HepG2 (cell line): ENCODE measurements around the gene RAPGEFL1. TPM values are rescaled to one million over a fixed set of nuclear protein-coding genes. Genes with fewer than 3 reads are reported as not detected.

Experiments
- CHCHD3 ChIP-seq: sonication (generic); formaldehyde crosslinking; IDR thresholded peaks from 2 replicates; pipeline ENCODE4 v1.8.0; 2022; ENCODE audit warnings: mild to moderate bottlenecking, missing genetic modification reagents, moderate library complexity
- FOXM1 ChIP-seq: sonication (generic); formaldehyde crosslinking; IDR thresholded peaks from 2 replicates; pipeline ENCODE4 v1.5.0; 2020; ENCODE audit warnings: missing genetic modification reagents
- HNRNPH1 ChIP-seq: fragments of 200-400 bp; formaldehyde crosslinking; optimal IDR thresholded peaks from 2 replicates; pipeline ENCODE3; 2017; ENCODE audit warnings: mild to moderate bottlenecking, low read depth, low read length
- KLF6 ChIP-seq: IDR thresholded peaks from 2 replicates; pipeline ENCODE4 v1.8.0; 2016; ENCODE audit warnings: missing biosample characterization, missing genetic modification reagents
- MTF2 ChIP-seq: sonication (generic); formaldehyde crosslinking; IDR thresholded peaks from 2 replicates; pipeline ENCODE4 v1.5.0; 2020; ENCODE audit warnings: missing genetic modification reagents, borderline replicate concordance
- NFE2L2 ChIP-seq: fragments of 150-350 bp; IDR thresholded peaks from 2 replicates; pipeline ENCODE4 v1.6.1; 2014; ENCODE audit warnings: low read length
- RAD21 ChIP-seq: fragments of 450-650 bp; formaldehyde crosslinking; IDR thresholded peaks from 2 replicates; pipeline ENCODE4 v1.5.0; 2020; ENCODE audit warnings: mild to moderate bottlenecking
- RORA ChIP-seq: sonication (generic); formaldehyde crosslinking; IDR thresholded peaks from 2 replicates; pipeline ENCODE4 v1.5.0; 2020; ENCODE audit warnings: mild to moderate bottlenecking, missing genetic modification reagents, moderate library complexity
- TBL1XR1 ChIP-seq: fragments of 150-350 bp; IDR thresholded peaks from 2 replicates; pipeline ENCODE4 v1.6.1; 2014; ENCODE audit warnings: borderline replicate concordance, low read length; ENCODE audit not compliant: partially characterized antibody
- TEAD3 ChIP-seq: optimal IDR thresholded peaks from 2 replicates; pipeline ENCODE3; 2016; ENCODE audit warnings: borderline replicate concordance
- ZBTB3 ChIP-seq: sonication (generic); formaldehyde crosslinking; IDR thresholded peaks from 2 replicates; pipeline ENCODE4 v1.4.0; 2020; ENCODE audit warnings: low read depth, mild to moderate bottlenecking, moderate library complexity, missing genetic modification reagents, borderline replicate concordance
- ZBTB7A ChIP-seq: sonication (generic); formaldehyde crosslinking; IDR thresholded peaks from 2 replicates; pipeline ENCODE4 v1.8.0; 2022; ENCODE audit warnings: mild to moderate bottlenecking, missing genetic modification reagents
- ZNF230 ChIP-seq: sonication (generic); formaldehyde crosslinking; IDR thresholded peaks from 2 replicates; pipeline ENCODE4 v1.4.0; 2020; ENCODE audit warnings: mild to moderate bottlenecking, missing genetic modification reagents
- ZNF446 ChIP-seq: sonication (generic); formaldehyde crosslinking; IDR thresholded peaks from 2 replicates; pipeline ENCODE4 v1.5.0; 2020; ENCODE audit warnings: mild to moderate bottlenecking, missing genetic modification reagents
- ZNF598 ChIP-seq: sonication (generic); formaldehyde crosslinking; IDR thresholded peaks from 2 replicates; pipeline ENCODE4 v1.5.1; 2020; ENCODE audit warnings: mild to moderate bottlenecking, missing genetic modification reagents, borderline replicate concordance
- polyA plus RNA-seq, 8 experiments: library from polyadenylated mRNA; depleted of rRNA in 3 of 8; stranded (reverse) in 7 of 8; unstranded in 1 of 8; fragments of >200 nt; fragmentation: Illumina TruSeq in 4 of 8; extraction: Trizol in 4 of 8; gene quantifications; 2 replicates each; pipeline versions ENCODE4 v1.2.1 to v1.2.3, GENCODE V29; 2011 to 2016; ENCODE audit warnings: low read depth in 4 of 8, missing spikeins in 1 of 8, mixed read lengths in 1 of 8; ENCODE audit not compliant: insufficient read depth in 1 of 8
- total RNA-seq, 5 experiments: library from RNA; depleted of rRNA; stranded (reverse); fragments of >200 nt; fragmentation: Illumina TruSeq; extraction: Trizol; gene quantifications; 2 replicates each; pipeline ENCODE4 v1.2.3, GENCODE V29; 2016; ENCODE audit warnings: low read depth in 1 of 5
- TF ChIP-seq, protein P1 (sequence below): IDR thresholded peaks from 2 replicates; pipeline ENCODE4 v1.6.1; 2018; ENCODE audit warnings: missing genetic modification reagents, mild to moderate bottlenecking, missing compliant biosample characterization
- TF ChIP-seq, protein P2 (sequence below): sonication (generic); formaldehyde crosslinking; IDR thresholded peaks from 2 replicates; pipeline ENCODE4 v1.9.0; 2021; ENCODE audit warnings: missing genetic modification reagents, mild to moderate bottlenecking, borderline replicate concordance
- TF ChIP-seq, protein P3 (sequence below): sonication (generic); formaldehyde crosslinking; IDR thresholded peaks from 2 replicates; pipeline ENCODE4 v1.5.1; 2020; ENCODE audit warnings: missing genetic modification reagents, mild to moderate bottlenecking, borderline replicate concordance
- TF ChIP-seq, protein P4 (sequence below): IDR thresholded peaks from 2 replicates; pipeline ENCODE4 v1.6.1; 2016; ENCODE audit warnings: missing compliant biosample characterization, missing genetic modification reagents, borderline replicate concordance
- TF ChIP-seq, protein P5 (sequence below): sonication (generic); formaldehyde crosslinking; IDR thresholded peaks from 2 replicates; pipeline ENCODE4 v1.8.0; 2022; ENCODE audit warnings: low read depth, missing genetic modification reagents
- TF ChIP-seq, protein P6 (sequence below): sonication (generic); formaldehyde crosslinking; IDR thresholded peaks from 2 replicates; pipeline ENCODE4 v1.5.1; 2020; ENCODE audit warnings: mild to moderate bottlenecking, moderate library complexity, missing genetic modification reagents

The RAPGEFL1 gene
- total and polyA plus RNA-seq, 2 of the 13 experiments (the other 11 are each of a cell fraction or from before 2014, with no cell fraction given): 4.5 to 7.8 TPM

DNA sequence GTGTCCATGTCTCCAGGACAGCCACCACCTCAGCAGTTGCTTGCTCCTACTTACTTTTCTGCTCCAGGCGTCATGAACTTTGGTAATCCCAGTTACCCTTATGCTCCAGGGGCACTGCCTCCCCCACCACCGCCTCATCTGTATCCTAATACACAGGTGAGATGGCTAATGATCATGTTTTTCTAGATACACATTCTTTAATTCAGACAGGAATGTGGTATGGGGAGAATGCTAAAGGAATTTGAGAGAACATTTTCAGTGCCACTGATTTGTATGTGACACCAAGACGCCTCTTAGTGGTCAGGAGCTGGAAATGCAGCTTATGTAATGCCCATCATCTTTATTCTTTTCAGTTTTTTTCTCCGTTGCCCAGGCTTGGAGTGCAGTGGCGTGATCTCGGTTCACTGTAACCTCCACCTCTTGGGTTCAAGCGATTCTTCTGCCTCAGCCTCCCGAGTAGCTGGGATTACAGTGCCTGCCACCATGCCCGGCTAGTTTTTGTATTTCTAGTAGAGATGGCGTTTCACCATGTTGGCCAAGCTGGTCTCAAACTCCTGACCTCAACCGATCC lies 8.9 kb upstream of the RAPGEFL1 start (continued):
- TF ChIP-seq NFE2L2: no peak
- TF ChIP-seq ZNF446 (CRISPR knock-in tag): no peak
- TF ChIP-seq, protein P1, sequence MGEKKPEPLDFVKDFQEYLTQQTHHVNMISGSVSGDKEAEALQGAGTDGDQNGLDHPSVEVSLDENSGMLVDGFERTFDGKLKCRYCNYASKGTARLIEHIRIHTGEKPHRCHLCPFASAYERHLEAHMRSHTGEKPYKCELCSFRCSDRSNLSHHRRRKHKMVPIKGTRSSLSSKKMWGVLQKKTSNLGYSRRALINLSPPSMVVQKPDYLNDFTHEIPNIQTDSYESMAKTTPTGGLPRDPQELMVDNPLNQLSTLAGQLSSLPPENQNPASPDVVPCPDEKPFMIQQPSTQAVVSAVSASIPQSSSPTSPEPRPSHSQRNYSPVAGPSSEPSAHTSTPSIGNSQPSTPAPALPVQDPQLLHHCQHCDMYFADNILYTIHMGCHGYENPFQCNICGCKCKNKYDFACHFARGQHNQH (CRISPR knock-in tag): no peak
- TF ChIP-seq, protein P2, sequence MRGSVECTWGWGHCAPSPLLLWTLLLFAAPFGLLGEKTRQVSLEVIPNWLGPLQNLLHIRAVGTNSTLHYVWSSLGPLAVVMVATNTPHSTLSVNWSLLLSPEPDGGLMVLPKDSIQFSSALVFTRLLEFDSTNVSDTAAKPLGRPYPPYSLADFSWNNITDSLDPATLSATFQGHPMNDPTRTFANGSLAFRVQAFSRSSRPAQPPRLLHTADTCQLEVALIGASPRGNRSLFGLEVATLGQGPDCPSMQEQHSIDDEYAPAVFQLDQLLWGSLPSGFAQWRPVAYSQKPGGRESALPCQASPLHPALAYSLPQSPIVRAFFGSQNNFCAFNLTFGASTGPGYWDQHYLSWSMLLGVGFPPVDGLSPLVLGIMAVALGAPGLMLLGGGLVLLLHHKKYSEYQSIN (CRISPR knock-in tag): no peak
- TF ChIP-seq, protein P3, sequence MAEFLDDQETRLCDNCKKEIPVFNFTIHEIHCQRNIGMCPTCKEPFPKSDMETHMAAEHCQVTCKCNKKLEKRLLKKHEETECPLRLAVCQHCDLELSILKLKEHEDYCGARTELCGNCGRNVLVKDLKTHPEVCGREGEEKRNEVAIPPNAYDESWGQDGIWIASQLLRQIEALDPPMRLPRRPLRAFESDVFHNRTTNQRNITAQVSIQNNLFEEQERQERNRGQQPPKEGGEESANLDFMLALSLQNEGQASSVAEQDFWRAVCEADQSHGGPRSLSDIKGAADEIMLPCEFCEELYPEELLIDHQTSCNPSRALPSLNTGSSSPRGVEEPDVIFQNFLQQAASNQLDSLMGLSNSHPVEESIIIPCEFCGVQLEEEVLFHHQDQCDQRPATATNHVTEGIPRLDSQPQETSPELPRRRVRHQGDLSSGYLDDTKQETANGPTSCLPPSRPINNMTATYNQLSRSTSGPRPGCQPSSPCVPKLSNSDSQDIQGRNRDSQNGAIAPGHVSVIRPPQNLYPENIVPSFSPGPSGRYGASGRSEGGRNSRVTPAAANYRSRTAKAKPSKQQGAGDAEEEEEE: 0 out of 2 replicates have a peak, but pooled peaks have one; percentile 77
- no peak for TF ChIP-seq KLF6
- TF ChIP-seq, protein P4, sequence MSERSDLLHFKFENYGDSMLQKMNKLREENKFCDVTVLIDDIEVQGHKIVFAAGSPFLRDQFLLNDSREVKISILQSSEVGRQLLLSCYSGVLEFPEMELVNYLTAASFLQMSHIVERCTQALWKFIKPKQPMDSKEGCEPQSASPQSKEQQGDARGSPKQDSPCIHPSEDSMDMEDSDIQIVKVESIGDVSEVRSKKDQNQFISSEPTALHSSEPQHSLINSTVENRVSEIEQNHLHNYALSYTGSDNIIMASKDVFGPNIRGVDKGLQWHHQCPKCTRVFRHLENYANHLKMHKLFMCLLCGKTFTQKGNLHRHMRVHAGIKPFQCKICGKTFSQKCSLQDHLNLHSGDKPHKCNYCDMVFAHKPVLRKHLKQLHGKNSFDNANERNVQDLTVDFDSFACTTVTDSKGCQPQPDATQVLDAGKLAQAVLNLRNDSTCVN (CRISPR knock-in tag): no peak
- no peak for TF ChIP-seq FOXM1
- peak; percentile 97 for TF ChIP-seq TEAD3
- TF ChIP-seq CHCHD3 (CRISPR knock-in tag): no peak
- TF ChIP-seq MTF2: no peak
- TF ChIP-seq, protein P5, sequence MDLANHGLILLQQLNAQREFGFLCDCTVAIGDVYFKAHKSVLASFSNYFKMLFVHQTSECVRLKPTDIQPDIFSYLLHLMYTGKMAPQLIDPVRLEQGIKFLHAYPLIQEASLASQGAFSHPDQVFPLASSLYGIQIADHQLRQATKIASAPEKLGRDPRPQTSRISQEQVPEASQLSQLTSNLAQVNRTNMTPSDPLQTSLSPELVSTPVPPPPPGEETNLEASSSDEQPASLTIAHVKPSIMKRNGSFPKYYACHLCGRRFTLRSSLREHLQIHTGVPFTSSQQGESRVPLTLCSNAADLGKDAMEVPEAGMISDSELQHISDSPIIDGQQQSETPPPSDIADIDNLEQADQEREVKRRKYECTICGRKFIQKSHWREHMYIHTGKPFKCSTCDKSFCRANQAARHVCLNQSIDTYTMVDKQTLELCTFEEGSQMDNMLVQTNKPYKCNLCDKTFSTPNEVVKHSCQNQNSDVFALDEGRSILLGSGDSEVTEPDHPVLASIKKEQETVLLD (CRISPR knock-in tag): no peak
- TF ChIP-seq HNRNPH1: no peak
- no peak for TF ChIP-seq TBL1XR1
- TF ChIP-seq ZBTB7A: no peak
- peak; percentile 38; the same call in 1 of the 2 replicates for TF ChIP-seq ZNF598 (CRISPR knock-in tag)
- TF ChIP-seq, protein P6, sequence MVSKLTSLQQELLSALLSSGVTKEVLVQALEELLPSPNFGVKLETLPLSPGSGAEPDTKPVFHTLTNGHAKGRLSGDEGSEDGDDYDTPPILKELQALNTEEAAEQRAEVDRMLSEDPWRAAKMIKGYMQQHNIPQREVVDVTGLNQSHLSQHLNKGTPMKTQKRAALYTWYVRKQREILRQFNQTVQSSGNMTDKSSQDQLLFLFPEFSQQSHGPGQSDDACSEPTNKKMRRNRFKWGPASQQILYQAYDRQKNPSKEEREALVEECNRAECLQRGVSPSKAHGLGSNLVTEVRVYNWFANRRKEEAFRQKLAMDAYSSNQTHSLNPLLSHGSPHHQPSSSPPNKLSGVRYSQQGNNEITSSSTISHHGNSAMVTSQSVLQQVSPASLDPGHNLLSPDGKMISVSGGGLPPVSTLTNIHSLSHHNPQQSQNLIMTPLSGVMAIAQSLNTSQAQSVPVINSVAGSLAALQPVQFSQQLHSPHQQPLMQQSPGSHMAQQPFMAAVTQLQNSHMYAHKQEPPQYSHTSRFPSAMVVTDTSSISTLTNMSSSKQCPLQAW (CRISPR knock-in tag): 0 out of 2 replicates have a peak, but pooled peaks have one; percentile 30
- no peak for TF ChIP-seq RORA (CRISPR knock-in tag)
- TF ChIP-seq ZNF230 (CRISPR knock-in tag): 0 out of 2 replicates have a peak, but pooled peaks have one; percentile 13
- TF ChIP-seq ZBTB3 (CRISPR knock-in tag): 0 out of 2 replicates have a peak, but pooled peaks have one; percentile 56
- peak; percentile 82; the same call in 1 of the 2 replicates for TF ChIP-seq RAD21 (CRISPR knock-in tag)
